ENCODE results near the gene MFAP4. TPM values are rescaled to one million over a fixed set of nuclear protein-coding genes. Genes with fewer than 3 reads are reported as not detected.

Gene MFAP4
- total RNA-seq, 1 donor from 2014 or later = 126 TPM

Small RNA genes lying within 50 kb of the gene (small RNA-seq; reads per million reads assigned to genes)
- gene MIR1180 (ENCODE audit: low replicate concordance) = 6.3 reads per million, percentile 91 among the genes with 10 or more reads in this experiment
- gene RF00537 (ENCODE audit: low replicate concordance) = not detected

Other genes starting within 250 kb of the MFAP4 start
- 41.6 TPM for gene EPN2, start 149.8 kb downstream of the MFAP4 start, total RNA-seq
- 9.2 TPM for gene B9D1, start 24.5 kb downstream of the MFAP4 start, total RNA-seq
- 16.4 TPM for gene MAPK7, start 8.7 kb downstream of the MFAP4 start, total RNA-seq
- gene RNF112, start 24.0 kb upstream of the MFAP4 start, total RNA-seq = 3.7 TPM
- 0.59 TPM for gene SLC47A1, start 146.7 kb upstream of the MFAP4 start, total RNA-seq

All from skin of body (tissue), 2 donors.